GM12891 (cell line): ENCODE results near the gene TMEM184C.

Source experiments
- PAX5 ChIP-seq: IDR thresholded peaks from 2 replicates; pipeline ENCODE4 v1.6.1; 2011; ENCODE audit warnings: low read length, moderate library complexity, mild to moderate bottlenecking; ENCODE audit not compliant: insufficient read depth, severe bottlenecking
- POLR2A ChIP-seq: IDR thresholded peaks from 2 replicates; pipeline ENCODE4 v1.6.1; 2011; ENCODE audit warnings: low read depth, low read length, control low read depth
- POLR2AphosphoS5 ChIP-seq: IDR thresholded peaks from 2 replicates; pipeline ENCODE4 v1.6.1; 2011; ENCODE audit warnings: low read depth, low read length, control low read depth
- POU2F2 ChIP-seq: IDR thresholded peaks from 2 replicates; pipeline ENCODE4 v1.6.1; 2011; ENCODE audit warnings: low read depth, mild to moderate bottlenecking, control low read depth, low read length, moderate library complexity
- SPI1 ChIP-seq: IDR thresholded peaks from 2 replicates; pipeline ENCODE4 v1.6.1; 2011; ENCODE audit warnings: low read depth, low read length, control low read depth
- TAF1 ChIP-seq: IDR thresholded peaks from 2 replicates; pipeline ENCODE4 v1.6.1; 2011; ENCODE audit warnings: low read depth, low read length, control low read depth

DNA sequence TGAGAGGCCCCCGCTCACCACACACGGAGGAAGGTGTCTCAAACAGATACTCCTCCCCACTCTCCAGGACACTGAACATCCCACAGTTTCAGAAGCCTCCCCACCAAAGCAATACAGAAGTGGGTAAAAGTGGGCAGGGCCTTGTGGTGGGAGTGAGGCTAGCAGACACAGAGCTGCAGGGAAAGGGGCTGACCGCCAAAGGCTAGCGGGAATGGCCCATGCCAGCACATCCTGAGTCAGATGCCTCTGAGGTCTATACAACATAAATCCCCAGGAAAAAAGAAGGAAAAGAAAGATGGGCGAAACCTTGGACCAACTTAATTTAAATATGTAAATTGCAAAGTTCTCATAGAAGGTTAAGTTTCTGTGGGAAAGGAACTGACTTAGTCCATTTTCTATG, 92.8 kb downstream of the TMEM184C start:
- TF ChIP-seq POLR2AphosphoS5 (no peak), POLR2A (no peak), TAF1 (no peak), SPI1 (no peak), POU2F2 (no peak), PAX5 (no peak)
